ENCODE results near the gene AMY1A.
"Not testable (repeated sequence)": the region's sequence is repeated elsewhere in the genome, so short reads cannot be mapped to it uniquely, and the experiment has no call there.

Gene AMY1A

DNA sequence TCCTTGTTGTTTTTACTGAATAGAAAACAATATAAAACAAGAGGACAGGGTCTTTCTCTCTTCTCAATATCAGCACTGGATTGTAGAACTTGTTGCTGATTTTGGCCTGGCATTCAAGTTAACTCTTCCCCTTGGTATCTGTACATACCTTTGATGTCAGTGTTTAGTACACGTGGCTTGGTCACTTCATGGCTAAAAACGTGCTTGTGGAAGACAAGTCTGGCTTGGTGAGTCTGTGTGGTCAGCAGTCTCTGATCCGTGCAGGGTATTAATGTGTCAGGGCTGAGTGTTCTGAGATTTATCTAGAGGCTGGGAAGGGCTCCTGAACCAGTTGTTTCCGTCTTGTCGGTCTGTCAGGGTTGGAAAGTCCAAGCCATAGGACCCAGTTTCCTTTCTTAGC, at the start of gene AMY1A:
TSS of gene AMY1A (plus strand) at position 301 of the 400 bp plus-strand sequence. CDS start 571 bp downstream, outside the sequence.
- H3K27ac Mint-ChIP-seq; H3K36me3 Mint-ChIP-seq (ENCODE audit: low read depth); H3K27me3 Mint-ChIP-seq; H3K4me3 Mint-ChIP-seq; H3K4me1 Mint-ChIP-seq (ENCODE audit: low read depth); H3K9me3 Mint-ChIP-seq: not testable (repeated sequence)

- Mint-ChIP-seq H3K4me1 (ENCODE audit: low read depth) (no peaks in the 10 kb centered on the region), H3K9me3 (no peaks in the 10 kb centered on the region), H3K27ac (no peak overlapping the region), H3K36me3 (ENCODE audit: low read depth) (no peaks in the 10 kb centered on the region), H3K27me3 (no peaks in the 10 kb centered on the region), H3K4me3 (no peak overlapping the region)
These were observed 39.2 kb upstream of the AMY1A start for GRCh38 chr1:103616362-103616761.

DNA sequence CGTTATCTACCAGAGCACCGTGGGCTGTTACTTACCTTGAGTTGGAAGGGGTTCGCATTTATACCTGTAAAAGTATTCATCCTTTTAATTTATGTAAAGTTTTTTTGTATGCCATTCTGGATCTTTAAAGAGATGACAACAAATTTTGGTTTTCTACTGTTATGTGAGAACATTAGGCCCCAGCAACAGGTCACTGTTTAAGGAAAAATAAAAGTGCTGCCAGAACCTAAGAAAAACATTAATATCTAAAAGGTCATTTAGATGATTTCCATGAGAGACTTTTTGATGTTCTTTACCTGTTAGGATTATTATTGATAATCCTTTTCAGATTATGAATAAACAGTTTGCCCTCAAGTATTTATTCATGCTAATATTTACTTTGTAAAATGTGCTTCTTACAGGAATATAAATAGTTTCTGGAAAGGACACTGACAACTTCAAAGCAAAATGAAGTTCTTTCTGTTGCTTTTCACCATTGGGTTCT, 38.5 kb upstream of the AMY1A start, which contains the start of gene AMY2A:
TSS of gene AMY2A (plus strand) at position 434 of the 484 bp plus-strand sequence. CDS start at position 448, 14 bp downstream.
- not testable (repeated sequence) for H3K27me3 Mint-ChIP-seq; H3K4me1 Mint-ChIP-seq (ENCODE audit: low read depth); H3K36me3 Mint-ChIP-seq (ENCODE audit: low read depth); H3K4me3 Mint-ChIP-seq; H3K27ac Mint-ChIP-seq; H3K9me3 Mint-ChIP-seq

- H3K36me3 Mint-ChIP-seq (ENCODE audit: low read depth); H3K9me3 Mint-ChIP-seq; H3K4me3 Mint-ChIP-seq; H3K4me1 Mint-ChIP-seq (ENCODE audit: low read depth); H3K27ac Mint-ChIP-seq; H3K27me3 Mint-ChIP-seq: not testable (repeated sequence)
These were observed 28.1 kb upstream of the AMY1A start for GRCh38 chr1:103627436-103627835.

GRCh38 chr1:103641194-103641593, 14.4 kb upstream of the AMY1A start:
- H3K9me3 Mint-ChIP-seq, H3K4me3 Mint-ChIP-seq, H3K27me3 Mint-ChIP-seq: not testable (repeated sequence)

GRCh38 chr1:103643908-103644307, 11.7 kb upstream of the AMY1A start:
- H3K4me3 Mint-ChIP-seq; H3K27ac Mint-ChIP-seq; H3K27me3 Mint-ChIP-seq; H3K9me3 Mint-ChIP-seq; H3K36me3 Mint-ChIP-seq (ENCODE audit: low read depth); H3K4me1 Mint-ChIP-seq (ENCODE audit: low read depth): not testable (repeated sequence)

More at GRCh38 chr1:103641194-103641593, 14.4 kb upstream of the AMY1A start:
- not testable (repeated sequence) for H3K4me1 Mint-ChIP-seq (ENCODE audit: low read depth); H3K36me3 Mint-ChIP-seq (ENCODE audit: low read depth); H3K27ac Mint-ChIP-seq

DNA sequence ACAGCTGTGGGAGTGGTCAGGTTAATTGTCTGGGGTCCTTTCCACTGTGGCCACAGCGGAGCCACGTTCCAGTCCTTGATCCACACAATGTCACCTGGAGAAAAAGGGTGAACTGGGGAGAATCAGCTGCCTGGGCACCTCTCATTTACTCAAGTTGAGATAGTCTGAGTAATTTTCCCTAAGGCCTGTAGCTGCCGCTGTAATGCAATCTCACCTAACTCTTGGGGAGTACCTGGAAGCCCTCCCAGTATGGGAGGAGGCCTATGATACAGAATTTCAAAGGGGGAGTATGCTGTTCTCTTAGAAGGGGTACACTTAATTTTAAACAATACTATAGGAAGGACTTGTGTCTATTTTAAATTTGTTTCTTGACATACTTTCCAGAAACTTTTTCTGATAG, 5.3 kb upstream of the AMY1A start:
- not testable (repeated sequence) for H3K27me3 Mint-ChIP-seq; H3K4me1 Mint-ChIP-seq (ENCODE audit: low read depth); H3K9me3 Mint-ChIP-seq; H3K27ac Mint-ChIP-seq; H3K4me3 Mint-ChIP-seq; H3K36me3 Mint-ChIP-seq (ENCODE audit: low read depth)

DNA sequence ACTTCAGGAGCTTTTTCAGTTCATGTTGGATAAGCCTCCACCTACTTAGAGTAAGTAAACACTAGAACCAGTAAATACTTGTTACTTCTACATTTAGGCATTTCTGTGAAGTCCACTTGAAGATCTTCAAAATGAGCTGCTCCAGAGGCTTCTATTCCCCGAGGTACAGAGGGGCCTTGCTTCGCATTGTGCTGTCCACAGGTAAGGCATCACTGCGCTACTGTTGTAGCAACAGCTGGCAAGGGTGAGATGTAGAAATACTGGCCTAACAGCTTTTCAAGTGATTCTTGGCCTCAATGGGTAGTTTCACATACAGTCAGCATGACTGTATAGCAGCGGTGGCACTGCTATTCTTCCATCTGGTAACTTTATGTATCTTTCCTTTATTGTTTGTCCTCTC, 4.7 kb upstream of the AMY1A start:
- H3K36me3 Mint-ChIP-seq (ENCODE audit: low read depth); H3K9me3 Mint-ChIP-seq; H3K4me1 Mint-ChIP-seq (ENCODE audit: low read depth); H3K4me3 Mint-ChIP-seq; H3K27ac Mint-ChIP-seq; H3K27me3 Mint-ChIP-seq: not testable (repeated sequence)

GRCh38 chr1:103654133-103654532, 1.4 kb upstream of the AMY1A start:
- not testable (repeated sequence) for H3K27ac Mint-ChIP-seq; H3K27me3 Mint-ChIP-seq; H3K36me3 Mint-ChIP-seq (ENCODE audit: low read depth); H3K4me3 Mint-ChIP-seq; H3K9me3 Mint-ChIP-seq; H3K4me1 Mint-ChIP-seq (ENCODE audit: low read depth)

GRCh38 chr1:103676335-103676734, 20.8 kb downstream of the AMY1A start:
- not testable (repeated sequence) for H3K36me3 Mint-ChIP-seq (ENCODE audit: low read depth); H3K4me3 Mint-ChIP-seq; H3K27me3 Mint-ChIP-seq; H3K4me1 Mint-ChIP-seq (ENCODE audit: low read depth); H3K27ac Mint-ChIP-seq; H3K9me3 Mint-ChIP-seq

GRCh38 chr1:103696110-103696509, 40.5 kb downstream of the AMY1A start, which contains the start of gene AMY1B:
TSS of gene AMY1B (minus strand) at chr1:103696210. CDS start at chr1:103695639, 571 bp downstream.
- H3K36me3 Mint-ChIP-seq (ENCODE audit: low read depth); H3K27ac Mint-ChIP-seq; H3K4me3 Mint-ChIP-seq; H3K27me3 Mint-ChIP-seq; H3K4me1 Mint-ChIP-seq (ENCODE audit: low read depth); H3K9me3 Mint-ChIP-seq: not testable (repeated sequence)

DNA sequence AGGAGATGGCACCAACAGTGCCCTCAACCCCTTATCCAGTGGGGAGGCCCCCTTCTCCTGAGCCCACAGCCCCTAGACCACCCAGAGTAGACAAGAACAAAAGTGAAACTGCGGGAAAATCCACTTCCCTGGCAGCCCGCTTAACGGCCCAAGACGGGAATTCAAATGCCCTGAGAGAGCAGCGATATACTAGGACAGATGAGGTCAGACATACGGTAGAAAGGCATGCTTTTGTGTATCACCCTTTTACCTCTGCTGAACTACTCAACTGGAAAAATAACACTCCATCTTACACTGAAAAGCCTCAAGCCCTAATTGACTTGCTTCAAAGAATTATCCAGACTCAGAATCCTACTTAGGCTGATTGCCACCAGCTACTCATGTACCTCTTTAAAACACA, 41.9 kb downstream of the AMY1A start:
- H3K27me3 Mint-ChIP-seq; H3K4me3 Mint-ChIP-seq; H3K27ac Mint-ChIP-seq; H3K9me3 Mint-ChIP-seq; H3K36me3 Mint-ChIP-seq (ENCODE audit: low read depth); H3K4me1 Mint-ChIP-seq (ENCODE audit: low read depth): not testable (repeated sequence)

DNA sequence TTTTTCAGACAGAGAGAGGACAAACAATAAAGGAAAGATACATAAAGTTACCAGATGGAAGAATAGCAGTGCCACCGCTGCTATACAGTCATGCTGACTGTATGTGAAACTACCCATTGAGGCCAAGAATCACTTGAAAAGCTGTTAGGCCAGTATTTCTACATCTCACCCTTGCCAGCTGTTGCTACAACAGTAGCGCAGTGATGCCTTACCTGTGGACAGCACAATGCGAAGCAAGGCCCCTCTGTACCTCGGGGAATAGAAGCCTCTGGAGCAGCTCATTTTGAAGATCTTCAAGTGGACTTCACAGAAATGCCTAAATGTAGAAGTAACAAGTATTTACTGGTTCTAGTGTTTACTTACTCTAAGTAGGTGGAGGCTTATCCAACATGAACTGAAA, 45.1 kb downstream of the AMY1A start:
- not testable (repeated sequence) for H3K4me1 Mint-ChIP-seq (ENCODE audit: low read depth); H3K36me3 Mint-ChIP-seq (ENCODE audit: low read depth); H3K4me3 Mint-ChIP-seq; H3K9me3 Mint-ChIP-seq; H3K27me3 Mint-ChIP-seq; H3K27ac Mint-ChIP-seq

- not testable (repeated sequence) for H3K9me3 Mint-ChIP-seq; H3K27ac Mint-ChIP-seq; H3K27me3 Mint-ChIP-seq; H3K4me3 Mint-ChIP-seq; H3K36me3 Mint-ChIP-seq (ENCODE audit: low read depth); H3K4me1 Mint-ChIP-seq (ENCODE audit: low read depth)
These were observed 45.7 kb downstream of the AMY1A start for GRCh38 chr1:103701256-103701655.

GRCh38 chr1:103707670-103708069, 52.1 kb downstream of the AMY1A start:
- not testable (repeated sequence) for H3K36me3 Mint-ChIP-seq (ENCODE audit: low read depth); H3K4me1 Mint-ChIP-seq (ENCODE audit: low read depth); H3K4me3 Mint-ChIP-seq

DNA sequence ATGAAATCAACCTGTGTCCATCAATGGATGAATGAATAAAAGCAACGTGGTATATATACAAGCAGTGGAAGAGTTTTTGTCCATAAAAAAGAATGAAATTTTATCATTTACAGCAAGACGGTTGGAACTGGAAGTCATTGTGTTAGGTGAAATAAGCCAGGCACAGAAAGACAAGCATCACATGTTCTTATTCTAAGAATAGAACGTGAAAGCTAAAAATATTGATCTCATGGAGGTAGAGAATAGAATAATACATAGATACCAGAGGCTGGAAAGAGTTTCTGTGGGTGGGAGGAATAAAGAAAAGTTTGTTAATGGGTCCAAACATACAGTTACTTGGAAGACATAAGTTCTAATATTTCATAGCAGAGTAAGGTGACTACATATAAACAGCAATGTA, 54.8 kb downstream of the AMY1A start:
- H3K27ac Mint-ChIP-seq; H3K27me3 Mint-ChIP-seq; H3K4me1 Mint-ChIP-seq (ENCODE audit: low read depth); H3K4me3 Mint-ChIP-seq; H3K36me3 Mint-ChIP-seq (ENCODE audit: low read depth); H3K9me3 Mint-ChIP-seq: not testable (repeated sequence)

More at GRCh38 chr1:103707670-103708069, 52.1 kb downstream of the AMY1A start:
- H3K9me3 Mint-ChIP-seq, H3K27me3 Mint-ChIP-seq, H3K27ac Mint-ChIP-seq: not testable (repeated sequence)
